Stimulated activated CD4-positive, alpha-beta T cell treated with anti-CD3 and anti-CD28 coated beads, Interleukin-1b, Interleukin-23, amount 100 ng/mL, for 4 hours (primary cell): ENCODE results near the gene ACP2.
A peak's percentile ranks its signal among the peaks of the same experiment; 100 is the strongest.

Experiments
- DNase-seq, 2 donors: peaks; one replicate each; pipeline ENCODE4 v3.0.0-alpha.2; 2020; ENCODE audit warnings: low read depth in 2 of 2

The ACP2 gene

DNA sequence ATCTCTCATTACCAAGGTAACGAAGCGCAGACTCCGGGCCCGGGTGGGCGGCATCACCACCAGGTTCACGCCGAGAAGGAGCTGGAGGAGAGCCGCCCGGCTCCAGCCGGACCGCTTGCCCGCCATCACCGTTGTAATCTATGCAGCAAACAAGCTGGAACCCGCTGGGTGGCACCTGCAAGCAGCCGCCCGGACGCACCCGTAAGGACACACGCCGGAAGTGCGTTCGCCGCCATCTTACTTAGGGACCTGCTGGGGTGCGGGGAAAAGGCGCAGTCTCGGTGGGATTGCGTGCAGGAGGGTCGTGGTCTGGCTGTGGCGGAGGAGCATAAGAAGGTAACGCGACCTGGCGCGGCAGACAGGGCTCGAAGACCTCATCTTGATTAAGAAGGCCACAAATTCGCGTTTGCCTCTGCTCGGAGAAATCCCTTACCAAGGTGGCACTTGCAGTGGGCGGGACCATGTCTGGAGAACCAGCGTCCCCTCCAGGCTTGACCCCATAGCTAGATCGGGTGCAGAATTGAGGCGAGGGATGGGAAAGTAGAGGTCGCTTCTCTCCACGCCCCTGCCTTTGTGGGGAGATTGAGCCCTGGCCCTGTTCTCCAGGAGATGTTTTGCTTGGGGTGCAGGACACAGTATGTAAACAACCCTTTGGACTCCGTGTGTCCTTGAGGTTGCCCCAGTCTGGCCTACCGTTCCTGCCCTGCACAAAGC is at the start of gene ACP2:
Gene ACP2, minus strand, starts transcription at position 151 of the 714 bp plus-strand sequence. Its CDS starts 25 bp downstream, at position 126.
- peak; percentile 77 to 79 for DNase-seq

- DNase-seq = no peak
These were observed 47.4 kb upstream of the ACP2 start for GRCh38 chr11:47296045-47296444.

DNA sequence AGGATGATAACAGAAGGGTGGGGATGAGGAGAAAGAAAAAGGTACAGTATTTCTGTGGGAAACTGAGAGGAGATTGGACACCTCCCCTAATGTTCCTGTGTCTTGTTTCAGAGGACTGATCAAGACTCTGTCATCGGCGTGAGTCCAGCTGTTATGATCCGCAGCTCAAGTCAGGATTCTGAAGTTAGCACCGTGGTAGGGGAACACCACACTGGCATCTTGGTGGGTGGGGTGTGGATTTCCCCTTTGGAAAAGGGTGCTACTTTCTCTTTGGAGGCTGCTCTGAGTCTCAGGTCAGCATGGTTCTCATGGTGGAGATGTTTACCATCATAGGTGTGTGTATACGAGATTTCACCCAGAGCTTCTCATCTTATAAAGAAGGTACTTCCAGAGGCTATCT is 46.8 kb upstream of the ACP2 start:
- DNase-seq = no peak

DNA sequence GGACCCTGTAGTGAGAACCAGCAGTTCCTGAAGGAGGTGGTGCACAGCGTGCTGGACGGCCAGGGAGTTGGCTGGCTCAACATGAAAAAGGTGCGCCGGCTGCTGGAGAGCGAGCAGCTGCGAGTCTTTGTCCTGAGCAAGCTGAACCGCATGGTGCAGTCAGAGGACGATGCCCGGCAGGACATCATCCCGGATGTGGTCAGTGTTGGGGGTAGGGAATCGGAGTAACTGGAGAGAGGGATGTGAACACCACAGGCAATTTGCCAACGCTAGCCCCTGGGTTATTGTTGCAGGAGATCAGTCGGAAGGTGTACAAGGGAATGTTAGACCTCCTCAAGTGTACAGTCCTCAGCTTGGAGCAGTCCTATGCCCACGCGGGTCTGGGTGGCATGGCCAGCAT is 41.2 kb upstream of the ACP2 start:
- DNase-seq = no peak

GRCh38 chr11:47288066-47288465 is 39.5 kb upstream of the ACP2 start:
- no peak for DNase-seq

- DNase-seq = no peak
These were observed 37.6 kb upstream of the ACP2 start for GRCh38 chr11:47285969-47286770.

DNA sequence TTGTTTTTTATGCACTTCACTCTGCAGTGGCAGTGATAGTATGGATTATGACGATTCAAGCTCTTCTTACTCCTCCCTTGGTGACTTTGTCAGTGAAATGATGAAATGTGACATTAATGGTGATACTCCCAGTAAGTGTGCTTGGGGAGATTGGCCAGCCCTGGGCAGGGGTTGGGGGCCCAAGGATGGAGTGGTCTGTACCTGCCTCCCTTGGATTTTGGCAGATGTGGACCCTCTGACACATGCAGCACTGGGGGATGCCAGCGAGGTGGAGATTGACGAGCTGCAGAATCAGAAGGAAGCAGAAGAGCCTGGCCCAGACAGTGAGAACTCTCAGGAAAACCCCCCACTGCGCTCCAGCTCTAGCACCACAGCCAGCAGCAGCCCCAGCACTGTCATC is 35.5 kb upstream of the ACP2 start:
- no peak for DNase-seq

DNA sequence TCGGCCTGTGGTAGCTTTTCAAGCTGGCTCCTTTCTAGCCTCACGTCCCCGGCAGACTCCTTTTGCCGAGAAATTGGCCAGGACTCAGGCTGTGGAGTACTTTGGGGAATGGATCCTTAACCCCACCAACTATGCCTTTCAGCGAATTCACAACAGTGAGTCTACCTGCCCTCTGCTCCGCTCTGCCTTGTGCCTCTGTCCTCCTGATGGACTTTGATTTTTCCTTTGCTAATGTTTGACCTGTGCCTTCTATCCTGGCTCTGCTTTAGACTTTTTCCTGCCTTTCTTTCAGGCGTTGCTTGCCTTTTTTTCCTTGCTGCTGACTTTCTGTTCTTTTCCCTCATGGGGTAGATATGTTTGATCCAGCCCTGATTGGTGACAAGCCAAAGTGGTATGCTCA is 33.8 kb upstream of the ACP2 start:
- no peak for DNase-seq

DNA sequence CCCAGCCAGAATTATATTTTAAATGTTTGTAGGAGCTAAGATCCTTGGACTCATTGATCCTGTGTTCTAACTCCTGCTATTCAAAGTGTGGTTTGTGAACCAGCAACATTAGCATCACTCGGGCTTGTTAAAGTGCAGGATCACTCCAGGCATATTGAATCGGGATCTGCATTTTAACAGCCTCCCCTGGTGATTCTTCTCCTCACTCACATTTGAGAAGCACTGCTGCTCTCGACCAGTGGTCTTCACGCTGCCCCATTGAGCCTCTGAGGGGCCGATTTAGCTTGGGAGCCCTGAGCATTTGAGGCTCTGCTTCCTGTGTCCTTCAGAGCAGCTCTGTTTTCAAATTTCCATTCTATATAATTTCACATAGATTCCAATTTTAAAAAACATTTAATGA is 32.2 kb upstream of the ACP2 start:
- no peak for DNase-seq

- no peak for DNase-seq
These were observed 31.5 kb upstream of the ACP2 start for GRCh38 chr11:47280099-47280498.

DNA sequence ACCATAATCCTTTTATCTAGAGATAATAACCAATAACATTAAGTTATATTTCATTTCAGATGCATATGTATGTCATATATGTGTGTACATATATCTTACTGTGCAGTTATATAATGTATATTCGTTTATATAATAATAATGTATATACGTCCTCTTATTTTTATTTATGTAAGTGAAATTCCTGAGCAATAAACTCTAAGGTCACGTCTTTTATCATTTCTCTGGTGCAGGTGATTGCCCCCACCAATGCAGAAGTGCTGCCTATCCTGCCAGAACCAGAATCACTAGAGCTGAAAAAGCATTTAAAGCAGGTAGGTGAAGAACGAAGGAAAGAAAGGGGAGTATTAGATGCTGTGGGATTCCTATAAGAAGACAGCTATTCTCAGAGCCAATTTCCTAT is 30.2 kb upstream of the ACP2 start:
- no peak for DNase-seq

GRCh38 chr11:47278058-47278457 is 29.4 kb upstream of the ACP2 start:
- no peak for DNase-seq

DNA sequence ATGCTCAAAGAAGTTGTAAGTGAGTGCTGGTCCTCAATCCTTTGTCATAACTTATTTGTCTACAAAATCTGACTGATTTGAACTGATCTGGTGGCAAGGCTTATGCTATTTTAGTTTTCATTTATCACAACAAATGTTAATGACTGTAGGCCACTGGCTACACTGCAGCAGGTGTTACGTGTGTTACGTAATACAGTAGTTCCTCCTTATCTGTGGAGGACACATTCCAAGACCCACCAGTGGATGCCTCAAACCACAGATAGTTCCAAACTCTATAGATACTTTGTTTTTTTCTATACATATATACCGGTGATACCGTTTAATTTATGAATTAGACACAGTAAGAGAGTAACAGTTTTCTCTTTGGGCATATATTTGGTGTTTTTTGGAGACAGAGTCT is 28.3 kb upstream of the ACP2 start:
- no peak for DNase-seq

GRCh38 chr11:47274495-47275235 is 26.1 kb upstream of the ACP2 start:
- DNase-seq = no peak

GRCh38 chr11:47272706-47273105 is 24.1 kb upstream of the ACP2 start:
- no peak for DNase-seq

GRCh38 chr11:47271961-47272661 is 23.5 kb upstream of the ACP2 start:
- DNase-seq = no peak

GRCh38 chr11:47271328-47271727 is 22.7 kb upstream of the ACP2 start:
- no peak for DNase-seq

DNA sequence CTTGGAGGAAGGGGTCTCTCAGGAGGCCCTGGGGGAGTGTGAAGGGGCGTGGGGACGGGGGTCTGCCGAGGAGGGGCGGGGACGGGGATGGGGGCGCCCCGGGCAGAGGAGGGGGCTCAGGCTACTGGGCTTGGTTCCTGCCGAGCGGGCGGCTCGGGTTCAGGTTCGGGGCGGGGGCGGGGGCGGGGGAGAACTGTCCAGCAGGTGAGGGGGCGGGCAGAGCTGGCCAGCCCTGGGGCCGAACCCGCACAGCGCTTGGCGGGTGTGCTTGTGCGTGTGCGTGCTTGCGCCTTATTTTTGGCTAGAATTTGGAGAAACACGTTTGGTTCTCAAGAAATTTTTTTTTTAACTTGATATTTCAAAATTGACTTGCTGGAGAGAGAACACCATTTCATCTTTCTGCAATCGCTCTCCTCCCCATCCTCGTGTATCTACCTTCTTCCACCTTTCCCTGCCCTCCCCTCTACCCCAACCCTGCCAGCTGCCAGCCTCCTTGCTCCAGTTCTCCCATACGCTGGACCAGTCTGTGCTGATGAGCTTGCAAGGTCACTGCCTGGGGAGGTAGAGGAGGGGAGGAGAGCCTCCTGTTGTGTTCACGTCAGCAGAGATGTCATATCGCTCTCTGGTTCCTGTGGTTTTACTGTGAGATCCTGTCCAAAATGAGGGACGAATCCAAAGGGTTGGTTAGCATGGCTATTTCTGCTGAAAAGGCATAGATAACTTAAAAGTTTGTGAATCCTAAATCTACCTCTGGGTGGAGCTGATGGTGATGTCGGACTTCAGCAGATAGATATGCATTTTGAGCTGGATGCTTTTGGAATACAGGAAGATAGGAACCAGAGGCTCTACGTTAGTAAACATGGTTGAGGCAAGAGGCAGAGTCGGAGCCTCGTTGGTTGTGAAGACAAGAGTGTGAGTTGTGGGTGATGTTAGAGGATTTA is 22.0 kb upstream of the ACP2 start:
- DNase-seq = no peak

- DNase-seq = peak; percentile 87 to 93
These were observed 21.3 kb upstream of the ACP2 start, which contains the start of gene MADD for GRCh38 chr11:47269829-47270305. TSS of gene MADD (plus strand) at chr11:47270133.

- peak; percentile 74 to 86 for DNase-seq
These were observed 20.6 kb upstream of the ACP2 start for GRCh38 chr11:47269002-47269828.
